HG03095 (cell line): ENCODE data around the gene PPP2R3A.

Source experiments
- ATAC-seq: cut with Tn5 transposase; IDR thresholded peaks from one replicate; pipeline ENCODE4 v1.9.1; 2021; ENCODE audit warnings: moderate library complexity; ENCODE audit not compliant: unreplicated experiment

The PPP2R3A gene

GRCh38 chr3:135970506-135971116, 5.1 kb downstream of the PPP2R3A start:
- ATAC-seq, result no peak

GRCh38 chr3:135973841-135974240, 8.3 kb downstream of the PPP2R3A start:
- ATAC-seq, result no peak

GRCh38 chr3:135975053-135975452, 9.5 kb downstream of the PPP2R3A start:
- no peak for ATAC-seq

GRCh38 chr3:135975536-135975935, 10.0 kb downstream of the PPP2R3A start:
- no peak for ATAC-seq

- ATAC-seq, result no peak
Measured at GRCh38 chr3:135980343-135980742, 14.8 kb downstream of the PPP2R3A start.

GRCh38 chr3:135981701-135982403, 16.3 kb downstream of the PPP2R3A start:
- ATAC-seq, result no peak

- no peak for ATAC-seq
Measured at GRCh38 chr3:135982404-135982761, 16.9 kb downstream of the PPP2R3A start.

GRCh38 chr3:135982922-135983581, 17.5 kb downstream of the PPP2R3A start:
- ATAC-seq, result no peak

GRCh38 chr3:135987661-135988060, 22.1 kb downstream of the PPP2R3A start:
- no peak for ATAC-seq

GRCh38 chr3:135989242-135989641, 23.7 kb downstream of the PPP2R3A start:
- ATAC-seq, result no peak

GRCh38 chr3:135990903-135991302, 25.4 kb downstream of the PPP2R3A start:
- no peak for ATAC-seq

GRCh38 chr3:135991621-135992020, 26.1 kb downstream of the PPP2R3A start:
- no peak for ATAC-seq

GRCh38 chr3:135992072-135992471, 26.5 kb downstream of the PPP2R3A start:
- ATAC-seq, result no peak

- ATAC-seq, result no peak
Measured at GRCh38 chr3:135994708-135995337, 29.3 kb downstream of the PPP2R3A start.

GRCh38 chr3:135995766-135996165, 30.2 kb downstream of the PPP2R3A start:
- no peak for ATAC-seq

- ATAC-seq, result no peak
Measured at GRCh38 chr3:135997554-135998320, 32.2 kb downstream of the PPP2R3A start.

GRCh38 chr3:136008221-136008620, 42.7 kb downstream of the PPP2R3A start:
- no peak for ATAC-seq

GRCh38 chr3:136008732-136009470, 43.4 kb downstream of the PPP2R3A start:
- no peak for ATAC-seq

- no peak for ATAC-seq
Measured at GRCh38 chr3:136018876-136019275, 53.3 kb downstream of the PPP2R3A start.

- no peak for ATAC-seq
Measured at GRCh38 chr3:136021803-136022202, 56.3 kb downstream of the PPP2R3A start.
